22Rv1 (cell line): ENCODE data around the gene GLI2.

Experiments used
- ZFX ChIP-seq: fragments of 450-650 bp; IDR thresholded peaks from 2 replicates; pipeline ENCODE4 v1.6.1; 2017; ENCODE audit warnings: antibody characterized with exemption, borderline replicate concordance
- TF ChIP-seq, protein P1 (sequence below): fragments of 450-650 bp; IDR thresholded peaks from 2 replicates; pipeline ENCODE4 v1.5.1; 2017; ENCODE audit warnings: mild to moderate bottlenecking

DNA sequence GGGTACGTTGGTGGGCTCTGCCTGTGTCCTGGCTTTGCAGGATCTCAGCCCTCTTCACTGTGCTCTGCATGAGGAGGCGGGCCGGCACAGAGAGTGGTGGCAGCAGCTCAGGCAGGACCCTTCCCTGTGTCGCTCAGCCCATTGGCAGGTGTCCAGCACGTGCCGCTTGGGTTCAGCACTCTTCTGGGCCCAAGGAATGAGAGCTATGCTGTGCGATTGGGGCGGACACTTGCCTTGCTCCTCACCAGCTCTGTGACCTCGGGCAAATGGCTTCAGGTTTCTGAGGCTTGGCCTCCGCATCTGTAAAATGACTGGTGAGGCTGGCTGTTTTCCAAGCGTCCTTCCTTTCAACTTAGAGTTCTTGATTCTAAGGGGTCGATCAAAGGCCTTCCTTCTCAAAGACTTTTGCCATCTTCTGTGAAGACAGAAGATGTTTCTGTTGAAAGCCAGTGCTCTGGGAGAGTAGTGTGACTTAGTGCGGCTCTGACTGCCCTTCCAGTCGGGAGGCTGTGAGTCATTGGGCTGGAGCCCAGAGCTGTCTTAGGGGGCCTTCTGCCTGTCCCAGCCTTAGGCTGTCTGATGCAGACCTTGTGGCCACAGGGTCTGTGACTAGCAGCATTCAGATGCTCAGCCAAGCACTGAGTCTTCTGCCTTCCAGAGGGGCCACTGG is 35.6 kb downstream of the GLI2 start:
- TF ChIP-seq, protein P1, sequence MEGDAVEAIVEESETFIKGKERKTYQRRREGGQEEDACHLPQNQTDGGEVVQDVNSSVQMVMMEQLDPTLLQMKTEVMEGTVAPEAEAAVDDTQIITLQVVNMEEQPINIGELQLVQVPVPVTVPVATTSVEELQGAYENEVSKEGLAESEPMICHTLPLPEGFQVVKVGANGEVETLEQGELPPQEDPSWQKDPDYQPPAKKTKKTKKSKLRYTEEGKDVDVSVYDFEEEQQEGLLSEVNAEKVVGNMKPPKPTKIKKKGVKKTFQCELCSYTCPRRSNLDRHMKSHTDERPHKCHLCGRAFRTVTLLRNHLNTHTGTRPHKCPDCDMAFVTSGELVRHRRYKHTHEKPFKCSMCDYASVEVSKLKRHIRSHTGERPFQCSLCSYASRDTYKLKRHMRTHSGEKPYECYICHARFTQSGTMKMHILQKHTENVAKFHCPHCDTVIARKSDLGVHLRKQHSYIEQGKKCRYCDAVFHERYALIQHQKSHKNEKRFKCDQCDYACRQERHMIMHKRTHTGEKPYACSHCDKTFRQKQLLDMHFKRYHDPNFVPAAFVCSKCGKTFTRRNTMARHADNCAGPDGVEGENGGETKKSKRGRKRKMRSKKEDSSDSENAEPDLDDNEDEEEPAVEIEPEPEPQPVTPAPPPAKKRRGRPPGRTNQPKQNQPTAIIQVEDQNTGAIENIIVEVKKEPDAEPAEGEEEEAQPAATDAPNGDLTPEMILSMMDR: no peak
- TF ChIP-seq ZFX: no peak
